ENCODE measurements around the gene EIF5A2.

- TF ChIP-seq CTCF (IDR thresholded peaks at IDR 0.05) (no peak), POLR2AphosphoS5 (IDR thresholded peaks at IDR 0.05) (no peak), POLR2A (IDR thresholded peaks at IDR 0.05) (no peak)
Observed at GRCh38 chr3:170956647-170957046, 48.2 kb upstream of the EIF5A2 start.

Data from transverse colon (tissue), 4 donors.